OCI-LY7 (cell line): Measurements from ENCODE around the gene HOXB8. TPM values are rescaled to one million over a fixed set of nuclear protein-coding genes. Genes with fewer than 3 reads are reported as not detected.

Source experiments
- BruUV-seq: library from RNA; stranded (reverse); fragments of 400-500 nt; replicated peaks from 2 replicates; lab custom pipeline; 2021; lab: Mats Ljungman, UMichigan
- CTCF ChIA-PET: fragments of 300-600 bp; sonication (Branson Sonifier 250); formaldehyde crosslinking; loops from one replicate; lab custom pipeline; 2022; ENCODE audit warnings: antibody characterized with exemption; ENCODE audit not compliant: unreplicated experiment; lab: Charles Lee
- POLR2A ChIA-PET: fragments of 300-600 bp; sonication (Branson Sonifier 250); formaldehyde crosslinking; loops from one replicate; lab custom pipeline; 2022; ENCODE audit warnings: antibody characterized with exemption; lab: Charles Lee
- DNase-seq: peaks from one replicate; pipeline ENCODE4 v3.0.0-alpha.2; 2015; ENCODE audit warnings: low spot score
- H2AFZ ChIP-seq: fragments of 200-600 bp; sonication (generic), shearing (Covaris generic); 2 replicates; pipeline ENCODE4 v1.6.1; 2014; ENCODE audit warnings: mild to moderate bottlenecking, antibody characterized with exemption, low read length, moderate library complexity
- H3K27ac ChIP-seq: fragments of 200-600 bp; sonication (generic); 2 replicates; pipeline ENCODE4 v1.5.1; 2014; ENCODE audit warnings: mixed run types, low read depth, mild to moderate bottlenecking, moderate library complexity, low read length, inconsistent platforms; ENCODE audit not compliant: poor library complexity, severe bottlenecking
- H3K36me3 ChIP-seq: fragments of 200-600 bp; sonication (generic); 2 replicates; pipeline ENCODE4 v1.6.1; 2014; ENCODE audit warnings: mild to moderate bottlenecking, antibody characterized with exemption, low read length, moderate library complexity, mixed read lengths; ENCODE audit not compliant: insufficient read depth
- H3K4me1 ChIP-seq: fragments of 200-600 bp; sonication (generic); 2 replicates; pipeline ENCODE4 v1.5.1; 2014; ENCODE audit warnings: mild to moderate bottlenecking, low read length; ENCODE audit not compliant: insufficient read depth, poor library complexity, severe bottlenecking
- H3K4me2 ChIP-seq: fragments of 200-600 bp; sonication (generic); 2 replicates; pipeline ENCODE4 v1.6.1; 2014; ENCODE audit warnings: mild to moderate bottlenecking, low read length
- H3K4me3 ChIP-seq: fragments of 200-600 bp; sonication (generic); 2 replicates; pipeline ENCODE4 v1.5.1; 2014; ENCODE audit warnings: mild to moderate bottlenecking, low read depth, low read length; ENCODE audit not compliant: poor library complexity, severe bottlenecking
- H3K79me2 ChIP-seq: fragments of 200-600 bp; sonication (generic); 2 replicates; pipeline ENCODE4 v1.6.1; 2016; ENCODE audit warnings: low read depth, mild to moderate bottlenecking, low read length, moderate library complexity, mixed read lengths; ENCODE audit not compliant: insufficient read depth
- H3K9me2 ChIP-seq: fragments of 200-600 bp; sonication (generic); 2 replicates; pipeline ENCODE4 v1.6.1; 2016; ENCODE audit warnings: mild to moderate bottlenecking, low read length, mixed read lengths; ENCODE audit not compliant: insufficient read depth
- H3K9me3 ChIP-seq: fragments of 200-600 bp; sonication (generic); 2 replicates; pipeline ENCODE4 v1.6.1; 2014; ENCODE audit warnings: mild to moderate bottlenecking, mixed run types, low read length, mixed read lengths
- H4K20me1 ChIP-seq: fragments of 200-600 bp; sonication (generic); 2 replicates; pipeline ENCODE4 v1.6.1; 2014; ENCODE audit warnings: mild to moderate bottlenecking, antibody characterized with exemption, low read length, moderate library complexity, mixed read lengths; ENCODE audit not compliant: insufficient read depth
- CTCF ChIP-seq: fragments of 200-600 bp; sonication (generic); conservative IDR thresholded peaks from 2 replicates; pipeline ENCODE4 v1.5.1; 2014; ENCODE audit warnings: mild to moderate bottlenecking, antibody characterized with exemption, low read length, moderate library complexity, mixed read lengths
- EZH2phosphoT487 ChIP-seq: fragments of 200-600 bp; sonication (generic); IDR thresholded peaks from 2 replicates; pipeline ENCODE4 v1.6.1; 2018; ENCODE audit warnings: low read depth, borderline replicate concordance, mild to moderate bottlenecking, mixed run types, antibody characterized with exemption, low read length, moderate library complexity, mixed read lengths
- intact Hi-C: fragments of 100-400 bp; cut with micrococcal nuclease; formaldehyde crosslinking; loops from one replicate; pipeline ENCODE4 v1.10.0; 2022; ENCODE audit not compliant: unreplicated experiment
- total RNA-seq, 2 experiments: library from RNA; depleted of rRNA in 1 of 2; stranded (reverse); fragments of >200 nt in 1 of 2; shearing (Covaris generic) in 1 of 2; gene quantifications; 2 replicates each; pipeline ENCODE4 v1.2.3, GENCODE V29; 2014 to 2022

The HOXB8 gene
- total RNA-seq, 2 experiments from 2014 or later: not detected

DNA sequence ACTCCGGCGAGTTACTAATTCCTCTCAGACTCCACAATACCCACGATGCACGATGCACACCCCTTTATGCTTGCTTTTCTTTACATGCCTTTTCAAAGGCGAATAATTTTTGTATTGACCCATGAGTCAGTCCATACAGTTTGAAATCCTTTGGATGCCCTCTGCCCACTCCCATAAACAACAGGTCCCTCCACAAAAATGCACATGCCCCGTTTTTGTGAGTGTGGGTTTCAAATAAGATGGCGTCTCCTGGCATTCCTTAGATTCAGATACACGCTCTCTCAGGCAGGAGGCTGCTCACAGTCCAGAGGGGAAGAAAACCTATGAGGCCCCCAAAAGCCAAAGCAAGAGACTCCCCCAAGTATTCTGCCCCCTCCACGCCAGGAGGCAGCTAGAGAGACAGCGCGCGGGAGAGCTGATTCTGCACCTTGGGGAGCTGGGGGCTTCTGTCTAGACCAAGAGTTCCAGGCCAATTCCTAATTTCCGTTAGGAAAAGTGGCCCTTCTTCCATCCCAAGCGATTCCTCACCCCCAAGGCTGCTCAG is 30.6 kb upstream of the HOXB8 start:
- no peak overlapping the region for H3K27ac ChIP-seq
- H3K9me2 ChIP-seq: no peaks in the 10 kb centered on the region
- ChIA-PET POLR2A (no interaction called here), CTCF (no interaction called here)
- TF ChIP-seq EZH2phosphoT487: no peak
- no peaks in the 10 kb centered on the region for H3K36me3 ChIP-seq
- H2AFZ ChIP-seq: no peak overlapping the region
- H3K79me2 ChIP-seq: no peaks in the 10 kb centered on the region
- intact Hi-C loops: no loop called here
- H4K20me1 ChIP-seq: no peaks in the 10 kb centered on the region
- no peak overlapping the region for H3K4me3 ChIP-seq
- H3K9me3 ChIP-seq: no peaks in the 10 kb centered on the region
- H3K4me1 ChIP-seq: no peaks in the 10 kb centered on the region
- DNase-seq: no peak
- H3K4me2 ChIP-seq: no peak overlapping the region
- BruUV-seq: no TSS peak

DNA sequence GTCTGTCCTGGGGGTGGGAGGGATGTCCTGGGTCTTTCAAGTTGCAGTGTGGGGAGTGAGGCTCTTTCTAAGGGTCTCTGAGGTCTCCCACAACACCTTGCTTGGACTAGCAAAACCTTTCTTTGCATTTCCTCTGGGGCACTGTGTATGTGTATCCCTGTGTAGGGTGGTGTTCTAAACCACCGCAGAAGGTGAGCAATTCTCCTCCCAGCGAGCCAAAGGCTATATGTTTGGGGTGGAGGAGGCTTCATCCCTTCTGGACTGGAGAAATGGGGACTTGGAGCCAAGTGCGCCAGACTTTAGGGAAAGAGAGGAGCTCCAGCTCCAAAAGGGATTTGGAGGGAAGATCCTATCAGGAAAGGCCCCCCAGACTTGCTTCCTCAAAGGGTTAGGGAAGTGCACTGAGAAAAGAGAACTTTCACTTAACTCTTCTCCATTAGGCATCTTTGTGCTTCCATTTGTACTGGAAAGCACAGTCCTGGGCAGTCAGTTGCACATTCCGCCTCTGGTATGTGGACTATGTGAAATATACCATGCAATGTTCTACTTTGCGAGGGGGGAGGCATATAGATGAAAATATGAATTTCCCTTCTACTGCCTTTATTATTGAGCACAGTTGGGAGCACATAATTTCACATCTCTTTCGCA is 29.9 kb upstream of the HOXB8 start:
- ChIA-PET POLR2A (no interaction called here), CTCF (no interaction called here)
- no peak overlapping the region for H2AFZ ChIP-seq
- intact Hi-C loops: no loop called here
- H3K79me2 ChIP-seq: no peaks in the 10 kb centered on the region
- H3K36me3 ChIP-seq: no peaks in the 10 kb centered on the region
- H4K20me1 ChIP-seq: no peaks in the 10 kb centered on the region
- BruUV-seq: no TSS peak
- H3K27ac ChIP-seq: no peak overlapping the region
- H3K9me3 ChIP-seq: no peaks in the 10 kb centered on the region
- no peaks in the 10 kb centered on the region for H3K4me1 ChIP-seq
- DNase-seq: no peak
- H3K4me2 ChIP-seq: no peak overlapping the region
- H3K9me2 ChIP-seq: no peaks in the 10 kb centered on the region
- TF ChIP-seq EZH2phosphoT487 (no peak), CTCF (no peak)
- H3K4me3 ChIP-seq: no peak overlapping the region

GRCh38 chr17:48644159-48644558 is 29.1 kb upstream of the HOXB8 start:
- no peak overlapping the region for H3K4me2 ChIP-seq
- POLR2A ChIA-PET: no interaction called here
- no peaks in the 10 kb centered on the region for H3K4me1 ChIP-seq
- H3K9me3 ChIP-seq: no peaks in the 10 kb centered on the region
- H2AFZ ChIP-seq: no peak overlapping the region
- H3K27ac ChIP-seq: no peak overlapping the region
- BruUV-seq: no TSS peak
- intact Hi-C loops: no loop called here
- no peaks in the 10 kb centered on the region for H3K79me2 ChIP-seq
- CTCF ChIA-PET: no interaction called here
- H4K20me1 ChIP-seq: no peaks in the 10 kb centered on the region
- H3K4me3 ChIP-seq: no peak overlapping the region
- no peak for TF ChIP-seq EZH2phosphoT487
- no peak for TF ChIP-seq CTCF
- no peaks in the 10 kb centered on the region for H3K9me2 ChIP-seq
- no peaks in the 10 kb centered on the region for H3K36me3 ChIP-seq
- DNase-seq: no peak
